NK-92 (cell line): ENCODE data around the gene GPR68.

ENCODE experiments used
- DNase-seq: peaks from one replicate; lab custom pipeline; 2025; ENCODE audit not compliant: unreplicated experiment; lab: John Stamatoyannopoulos, UW

Gene GPR68

GRCh38 chr14:91244501-91244901 is at the start of gene GPR68:
GPR68 (minus strand) TSS chr14:91244704; CDS start chr14:91235050, 9,654 bp downstream.
- no peak for DNase-seq

GRCh38 chr14:91294153-91294552 is 49.6 kb upstream of the GPR68 start:
- no peak for DNase-seq

DNA sequence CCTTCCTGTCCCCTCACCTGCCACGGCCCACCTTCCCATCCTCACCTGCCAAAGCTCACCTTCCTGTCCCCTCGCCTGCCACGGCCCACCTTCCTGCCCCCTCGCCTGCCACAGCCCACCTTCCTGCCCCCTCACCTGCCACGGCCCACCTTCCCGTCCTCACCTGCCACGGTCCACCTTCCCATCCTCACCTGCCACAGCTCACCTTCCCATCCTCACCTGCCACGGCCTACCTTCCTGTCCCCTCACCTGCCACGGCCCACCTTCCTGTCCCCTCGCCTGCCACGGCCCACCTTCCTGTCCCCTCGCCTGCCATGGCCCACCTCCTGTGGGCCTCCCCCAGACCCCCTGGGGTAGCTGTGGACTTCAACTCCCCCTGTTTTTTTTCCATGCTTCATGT is 48.8 kb upstream of the GPR68 start:
- DNase-seq, result no peak

DNA sequence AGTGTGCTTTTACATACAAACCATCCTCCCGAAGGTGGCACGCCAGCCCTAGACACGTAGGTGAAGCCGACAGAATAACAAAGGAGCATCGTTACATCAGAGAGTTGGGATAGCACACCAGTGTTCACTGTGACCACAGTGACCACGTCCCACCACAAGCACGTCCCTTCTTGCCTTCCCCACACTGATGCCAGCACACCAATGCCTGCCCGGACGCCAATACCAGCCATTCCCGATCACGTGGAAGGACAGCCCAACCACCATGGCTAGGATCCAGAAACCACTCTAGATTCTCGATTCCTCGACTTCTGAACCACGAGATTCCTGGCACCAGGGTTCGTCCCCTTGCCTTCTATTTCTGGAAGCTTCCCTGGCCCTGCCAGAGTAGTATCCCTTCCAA is 48.0 kb upstream of the GPR68 start:
- DNase-seq, result no peak

DNA sequence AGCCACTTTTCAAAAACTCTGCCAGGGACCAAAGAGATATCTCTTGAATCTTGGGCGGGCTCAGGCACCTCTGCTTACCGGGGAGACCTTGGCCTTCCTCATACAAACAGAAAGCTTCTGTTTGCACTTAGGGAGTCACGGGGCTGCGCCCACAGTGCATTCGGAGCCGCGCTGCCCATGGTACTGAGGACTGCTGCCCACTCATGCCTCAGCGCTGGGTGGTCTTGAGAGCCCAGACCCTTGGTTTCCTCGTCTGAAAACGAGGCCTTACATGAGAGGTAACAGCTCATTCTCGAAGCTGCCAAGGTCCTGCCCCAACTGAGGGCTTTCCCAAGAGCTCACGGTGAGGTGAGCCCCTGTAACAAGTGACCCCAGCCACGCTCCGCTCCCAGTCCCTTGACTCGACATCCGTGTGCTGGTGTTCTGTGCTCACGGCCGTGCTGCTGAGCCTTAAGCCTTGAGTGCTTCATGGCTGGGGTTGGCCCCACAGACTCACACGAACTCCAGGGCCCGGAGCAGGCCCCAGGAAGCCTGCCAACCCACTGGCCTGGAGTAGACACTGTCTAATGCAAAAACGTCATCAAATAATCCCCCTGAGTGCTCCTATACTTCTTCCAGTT is 47.4 kb upstream of the GPR68 start:
- DNase-seq, result no peak

DNA sequence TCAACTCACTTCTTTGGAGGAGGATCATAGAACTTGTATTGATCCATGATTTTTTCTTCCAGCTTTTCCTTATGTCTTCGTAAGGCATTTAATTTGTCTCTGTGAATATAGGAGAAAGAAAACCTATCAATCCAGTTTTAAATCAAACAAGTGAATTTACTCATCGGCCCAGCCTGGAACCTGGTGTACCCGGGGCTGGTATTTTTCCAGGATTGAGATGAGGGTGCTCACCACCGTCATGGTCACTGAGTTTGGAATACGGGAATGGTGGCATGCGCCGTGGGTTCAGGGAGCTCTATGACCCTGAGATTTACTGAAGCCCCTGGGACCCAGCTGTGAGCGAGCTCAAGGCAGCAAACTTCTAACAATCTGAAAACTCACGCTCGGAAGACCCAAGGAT is 46.5 kb upstream of the GPR68 start:
- no peak for DNase-seq

- no peak for DNase-seq
These were observed 45.0 kb upstream of the GPR68 start for GRCh38 chr14:91289464-91289863.

DNA sequence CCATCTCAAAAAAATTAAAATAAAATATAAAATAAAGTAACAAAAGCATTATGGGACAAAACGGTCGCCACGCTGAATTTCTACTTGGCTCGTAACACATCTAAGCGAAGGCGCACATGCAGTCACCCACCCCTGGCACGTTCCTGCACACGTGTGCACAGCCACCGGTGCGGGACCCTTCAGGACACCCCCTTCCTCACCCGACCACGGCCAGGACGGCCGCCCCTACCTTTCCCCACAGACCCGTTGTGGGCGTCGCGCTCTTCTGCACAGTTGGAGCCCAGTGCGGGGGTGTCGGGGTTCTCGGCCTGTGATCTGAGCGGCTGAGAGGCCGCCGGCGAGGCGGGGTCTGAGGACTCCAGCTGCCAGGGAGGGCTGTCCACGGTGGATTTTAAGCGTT is 44.4 kb upstream of the GPR68 start:
- no peak for DNase-seq

- no peak for DNase-seq
These were observed 42.0 kb upstream of the GPR68 start for GRCh38 chr14:91286530-91286937.

DNA sequence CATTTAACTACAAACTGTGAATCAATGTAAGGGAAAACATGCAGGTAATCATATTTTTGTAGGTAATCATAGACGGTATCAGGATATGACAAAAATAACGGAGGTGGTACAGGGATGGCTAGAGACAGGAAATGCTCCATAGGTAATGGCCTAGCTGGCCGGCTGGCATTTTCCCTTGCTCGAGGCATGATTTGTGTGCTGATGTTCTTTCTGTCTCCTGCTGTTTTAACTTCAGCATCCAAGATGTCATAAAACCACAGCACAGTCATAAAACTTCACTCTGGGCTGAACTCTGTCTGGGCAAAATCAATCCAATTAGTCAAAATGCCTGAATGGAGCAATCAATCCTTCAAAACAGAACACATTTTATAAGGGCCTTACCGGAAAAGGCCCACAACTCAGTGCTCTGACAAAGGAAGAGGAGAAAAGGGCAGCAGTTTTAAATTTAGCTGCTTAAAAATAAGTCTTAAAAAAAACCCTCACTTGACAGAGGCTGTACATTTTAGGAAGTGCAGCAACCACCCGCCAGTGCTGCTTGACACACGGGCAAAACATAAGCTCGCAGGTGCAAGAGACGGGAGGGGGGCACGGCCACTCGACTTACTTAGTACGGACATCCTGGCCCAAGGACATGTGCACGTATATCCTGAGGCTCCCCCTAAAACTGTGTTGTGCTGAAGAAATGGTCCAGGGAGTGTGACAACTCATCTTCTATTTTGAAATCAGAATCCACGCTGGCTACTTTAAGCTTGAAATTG is 40.5 kb upstream of the GPR68 start:
- no peak for DNase-seq

DNA sequence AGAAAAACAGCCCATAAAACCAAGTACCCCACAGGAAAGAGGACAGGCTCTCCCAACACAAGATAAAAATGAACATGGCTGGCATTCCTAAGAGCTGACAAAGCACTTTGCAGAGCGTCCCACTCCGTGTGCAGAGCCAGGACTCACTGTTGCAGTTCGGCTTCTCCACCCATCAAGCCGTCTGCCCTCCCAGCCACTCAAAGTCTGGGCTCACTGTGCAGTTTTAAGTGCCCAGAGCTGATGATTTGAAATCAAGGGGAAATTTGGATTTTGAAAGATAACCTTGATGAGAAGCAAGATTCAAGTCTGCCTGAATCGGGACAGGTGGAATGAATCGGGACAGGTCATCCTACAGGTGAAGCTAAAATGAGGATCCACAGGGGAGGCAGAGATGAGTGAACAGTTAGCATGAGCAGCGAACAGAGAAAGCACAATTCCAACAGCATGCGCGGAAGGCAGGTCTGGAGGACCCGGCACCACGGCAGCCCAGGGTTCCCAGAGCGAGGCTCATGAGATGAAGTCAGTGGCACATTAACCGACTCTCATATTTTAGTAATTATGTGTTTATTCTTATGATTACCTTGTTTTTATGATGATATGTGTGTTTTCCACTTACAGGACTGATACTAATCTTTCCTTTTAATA is 39.8 kb upstream of the GPR68 start:
- DNase-seq, result no peak

GRCh38 chr14:91283666-91284065 is 39.2 kb upstream of the GPR68 start:
- no peak for DNase-seq

GRCh38 chr14:91282954-91283645 is 38.6 kb upstream of the GPR68 start:
- no peak for DNase-seq

- no peak for DNase-seq
These were observed 36.8 kb upstream of the GPR68 start for GRCh38 chr14:91281346-91281745.

GRCh38 chr14:91280129-91280528 is 35.6 kb upstream of the GPR68 start:
- DNase-seq, result no peak

GRCh38 chr14:91279354-91279753 is 34.9 kb upstream of the GPR68 start:
- no peak for DNase-seq

GRCh38 chr14:91278383-91278715 is 33.8 kb upstream of the GPR68 start:
- no peak for DNase-seq

GRCh38 chr14:91277546-91278382 is 33.3 kb upstream of the GPR68 start:
- DNase-seq, result no peak

DNA sequence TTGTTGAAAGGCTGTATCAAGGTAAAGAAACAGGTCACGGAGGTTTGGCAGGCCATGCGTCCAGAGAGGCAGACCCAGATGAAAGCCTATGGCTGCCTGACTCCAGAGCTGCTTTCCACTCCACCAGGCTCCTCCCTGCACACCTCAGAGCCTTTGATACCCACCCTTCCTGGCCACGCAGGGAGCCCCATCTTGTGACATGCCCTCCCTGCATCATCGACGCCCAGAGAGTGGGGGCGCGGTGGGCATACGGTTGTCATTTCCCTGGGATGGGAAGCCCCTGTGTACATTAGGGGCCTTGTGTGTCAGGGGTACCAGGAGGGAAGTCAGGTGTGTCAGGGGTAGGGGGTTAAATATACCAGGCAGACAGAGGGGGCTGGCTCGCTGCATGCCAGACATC is 30.3 kb upstream of the GPR68 start:
- DNase-seq, result no peak

- no peak for DNase-seq
These were observed 29.4 kb upstream of the GPR68 start for GRCh38 chr14:91273885-91274273.

- no peak for DNase-seq
These were observed 28.9 kb upstream of the GPR68 start for GRCh38 chr14:91273273-91273884.
